ENCODE data around the gene MYO16.

The MYO16 gene

GRCh38 chr13:109135018-109135417 is 505.6 kb downstream of the MYO16 start:
- no peak for DNase-seq (ENCODE audit: low spot score)
- H3K36me3 ChIP-seq (ENCODE audit: low read depth): no peaks in the 10 kb centered on the region
- H3K27ac ChIP-seq (ENCODE audit: poor library complexity, severe bottlenecking): no peak overlapping the region
- no peaks in the 10 kb centered on the region for H3K4me1 ChIP-seq (ENCODE audit: insufficient read depth, poor library complexity, severe bottlenecking)
- TF ChIP-seq CTCF (IDR thresholded peaks at IDR 0.05; ENCODE audit: poor library complexity, severe bottlenecking): peak; percentile 19
- H3K9me3 ChIP-seq (ENCODE audit: severe bottlenecking): no peaks in the 10 kb centered on the region
- no peak for ATAC-seq (ENCODE audit: low read depth)
- no peaks in the 10 kb centered on the region for H3K27me3 ChIP-seq (ENCODE audit: insufficient read depth, poor library complexity, severe bottlenecking)
- no peak overlapping the region for H3K4me3 ChIP-seq (ENCODE audit: severe bottlenecking)

- no peaks in the 10 kb centered on the region for H3K36me3 ChIP-seq (ENCODE audit: low read depth)
- no peak overlapping the region for H3K4me3 ChIP-seq (ENCODE audit: severe bottlenecking)
- DNase-seq (ENCODE audit: low spot score): no peak
- H3K27ac ChIP-seq (ENCODE audit: poor library complexity, severe bottlenecking): no peak overlapping the region
- H3K4me1 ChIP-seq (ENCODE audit: insufficient read depth, poor library complexity, severe bottlenecking): no peaks in the 10 kb centered on the region
- H3K9me3 ChIP-seq (ENCODE audit: severe bottlenecking): no peaks in the 10 kb centered on the region
- no peaks in the 10 kb centered on the region for H3K27me3 ChIP-seq (ENCODE audit: insufficient read depth, poor library complexity, severe bottlenecking)
- no peak for TF ChIP-seq CTCF (IDR thresholded peaks at IDR 0.05; ENCODE audit: poor library complexity, severe bottlenecking)
- no peak for ATAC-seq (ENCODE audit: low read depth)
Observed at GRCh38 chr13:109136873-109137272, 507.5 kb downstream of the MYO16 start.

- DNase-seq (ENCODE audit: low spot score) (no peak), ATAC-seq (ENCODE audit: low read depth) (no peak)
- TF ChIP-seq CTCF (IDR thresholded peaks at IDR 0.05; ENCODE audit: poor library complexity, severe bottlenecking): no peak
- H3K9me3 ChIP-seq (ENCODE audit: severe bottlenecking): no peaks in the 10 kb centered on the region
- no peaks in the 10 kb centered on the region for H3K27me3 ChIP-seq (ENCODE audit: insufficient read depth, poor library complexity, severe bottlenecking)
- H3K27ac ChIP-seq (ENCODE audit: poor library complexity, severe bottlenecking): no peak overlapping the region
- H3K36me3 ChIP-seq (ENCODE audit: low read depth): no peaks in the 10 kb centered on the region
- H3K4me3 ChIP-seq (ENCODE audit: severe bottlenecking): no peak overlapping the region
- H3K4me1 ChIP-seq (ENCODE audit: insufficient read depth, poor library complexity, severe bottlenecking): no peaks in the 10 kb centered on the region
Observed at GRCh38 chr13:109139346-109139745, 509.9 kb downstream of the MYO16 start.

GRCh38 chr13:109140054-109140453 is 510.6 kb downstream of the MYO16 start:
- no peaks in the 10 kb centered on the region for H3K27me3 ChIP-seq (ENCODE audit: insufficient read depth, poor library complexity, severe bottlenecking)
- DNase-seq (ENCODE audit: low spot score) (no peak), ATAC-seq (ENCODE audit: low read depth) (no peak)
- H3K9me3 ChIP-seq (ENCODE audit: severe bottlenecking): no peaks in the 10 kb centered on the region
- TF ChIP-seq CTCF (IDR thresholded peaks at IDR 0.05; ENCODE audit: poor library complexity, severe bottlenecking): no peak
- H3K36me3 ChIP-seq (ENCODE audit: low read depth): no peaks in the 10 kb centered on the region
- no peak overlapping the region for H3K4me3 ChIP-seq (ENCODE audit: severe bottlenecking)
- no peak overlapping the region for H3K27ac ChIP-seq (ENCODE audit: poor library complexity, severe bottlenecking)
- no peaks in the 10 kb centered on the region for H3K4me1 ChIP-seq (ENCODE audit: insufficient read depth, poor library complexity, severe bottlenecking)

- H3K27me3 ChIP-seq (ENCODE audit: insufficient read depth, poor library complexity, severe bottlenecking): no peaks in the 10 kb centered on the region
- DNase-seq (ENCODE audit: low spot score) (no peak), ATAC-seq (ENCODE audit: low read depth) (no peak)
- no peak for TF ChIP-seq CTCF (IDR thresholded peaks at IDR 0.05; ENCODE audit: poor library complexity, severe bottlenecking)
- H3K4me3 ChIP-seq (ENCODE audit: severe bottlenecking): no peak overlapping the region
- H3K9me3 ChIP-seq (ENCODE audit: severe bottlenecking): no peaks in the 10 kb centered on the region
- H3K4me1 ChIP-seq (ENCODE audit: insufficient read depth, poor library complexity, severe bottlenecking): peaks cover under 1% of the 10 kb centered on the region
- H3K27ac ChIP-seq (ENCODE audit: poor library complexity, severe bottlenecking): no peak overlapping the region
- no peaks in the 10 kb centered on the region for H3K36me3 ChIP-seq (ENCODE audit: low read depth)
Observed at GRCh38 chr13:109140479-109141349, 511.3 kb downstream of the MYO16 start.
